GM18909 (cell line): ENCODE measurements around the gene CEP112.
"Not testable (repeated sequence)": the region's sequence is repeated elsewhere in the genome, so short reads cannot be mapped to it uniquely, and the experiment has no call there.

Experiments used
- ATAC-seq: cut with Tn5 transposase; IDR thresholded peaks from one replicate; pipeline ENCODE4 v1.9.1; 2021; ENCODE audit warnings: mild to moderate bottlenecking; ENCODE audit not compliant: unreplicated experiment, poor library complexity

CEP112 gene

DNA sequence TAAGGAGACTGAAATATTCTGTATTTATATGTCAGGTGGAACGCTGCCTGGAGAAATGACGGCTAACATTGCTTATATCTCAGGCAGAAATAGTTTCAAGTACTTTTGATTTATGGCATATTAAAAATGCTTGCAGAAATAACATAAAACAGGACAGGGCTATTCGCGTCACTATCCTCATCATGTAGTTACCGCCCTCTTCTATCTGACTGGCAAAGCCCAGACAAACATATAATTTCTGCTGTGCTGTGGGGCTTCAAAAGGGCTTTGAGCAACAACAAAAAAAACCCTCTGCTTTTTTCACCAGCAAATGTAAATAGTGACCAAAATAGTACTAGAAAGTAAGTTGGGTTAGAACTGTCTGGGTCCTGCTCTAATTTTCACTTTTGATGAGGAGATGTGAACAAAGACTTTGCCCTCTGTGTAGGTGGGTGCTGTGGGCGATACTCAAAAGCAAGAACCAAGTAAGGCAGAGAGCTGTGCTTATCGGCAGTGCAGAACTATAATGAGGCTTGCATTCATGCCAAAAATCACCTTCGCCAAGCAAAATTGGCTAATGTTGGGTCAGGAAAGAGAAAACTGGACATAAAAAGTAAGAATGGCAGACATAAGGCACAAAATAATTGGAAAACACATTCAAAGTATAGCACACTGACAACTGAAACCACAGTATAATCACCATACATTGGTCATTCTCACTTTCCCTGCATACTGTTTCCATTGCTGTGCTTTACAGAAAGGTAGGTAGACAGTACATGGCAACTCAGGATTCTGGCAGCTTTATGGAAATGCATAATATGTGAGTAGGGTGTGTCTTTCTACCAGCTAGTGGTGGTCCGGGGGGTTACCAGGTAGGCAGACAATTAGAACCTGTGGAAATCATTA is 479.3 kb downstream of the CEP112 start:
- ATAC-seq = no peak

- no peak for ATAC-seq
These were observed 480.2 kb downstream of the CEP112 start for GRCh38 chr17:65711671-65712276.

GRCh38 chr17:65707780-65708179 is 484.2 kb downstream of the CEP112 start:
- ATAC-seq = no peak

- ATAC-seq = no peak
These were observed 487.2 kb downstream of the CEP112 start for GRCh38 chr17:65704731-65705130.

- ATAC-seq = no peak
These were observed 488.0 kb downstream of the CEP112 start for GRCh38 chr17:65703891-65704290.

DNA sequence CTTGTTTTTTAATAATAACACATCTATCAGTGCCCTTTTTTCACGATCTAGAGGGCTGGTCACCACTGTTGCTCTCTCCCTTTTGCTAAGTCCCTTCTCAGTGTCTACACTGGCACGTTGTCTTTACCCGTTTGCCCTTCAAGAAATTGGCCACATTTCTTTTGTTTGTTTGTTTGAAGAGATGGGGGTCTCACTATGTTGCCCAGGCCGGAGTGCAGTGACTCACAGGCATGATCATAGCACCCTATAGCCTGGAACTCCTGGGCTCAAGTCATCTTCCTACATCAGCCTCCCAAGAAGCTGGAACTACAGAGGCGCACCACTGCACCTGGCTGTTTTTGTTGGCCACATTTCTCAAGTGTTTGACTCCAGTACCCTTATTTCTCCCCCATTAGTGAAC is 492.5 kb downstream of the CEP112 start:
- ATAC-seq = no peak

DNA sequence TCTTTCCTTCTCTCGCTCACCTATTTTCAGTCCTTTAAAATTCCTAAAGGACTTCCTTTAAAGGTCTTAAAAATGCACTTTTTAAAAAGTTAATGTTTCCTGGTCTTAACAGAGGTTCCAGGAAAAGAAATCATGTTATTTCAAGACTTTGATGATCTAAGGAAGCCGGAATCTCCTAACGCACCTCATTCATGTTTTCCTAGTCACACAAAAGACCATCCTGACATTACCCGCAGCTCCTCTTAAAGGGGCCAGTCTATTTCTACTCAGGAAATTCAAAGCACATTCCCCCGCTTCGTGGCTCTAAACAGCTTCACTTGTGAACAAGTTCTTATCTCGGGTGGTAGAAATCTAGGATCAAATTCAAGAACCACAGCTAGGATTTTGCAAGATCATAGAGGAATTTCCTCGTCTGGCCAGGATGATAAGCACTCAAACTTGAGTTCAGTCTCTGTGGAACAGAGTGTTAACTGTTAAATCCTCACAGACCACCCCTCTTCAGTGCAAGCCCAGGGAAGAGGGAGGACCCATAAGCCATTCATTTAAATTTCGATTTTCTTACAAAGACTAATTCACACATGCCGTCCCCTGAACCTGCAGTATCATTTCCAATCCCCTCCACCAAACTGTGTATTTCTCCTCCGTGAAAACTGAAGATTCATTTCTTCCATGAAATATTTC is 493.4 kb downstream of the CEP112 start:
- no peak for ATAC-seq

GRCh38 chr17:65697661-65698060 is 494.3 kb downstream of the CEP112 start:
- ATAC-seq = no peak

- ATAC-seq = no peak
These were observed 495.1 kb downstream of the CEP112 start for GRCh38 chr17:65696739-65697394.

DNA sequence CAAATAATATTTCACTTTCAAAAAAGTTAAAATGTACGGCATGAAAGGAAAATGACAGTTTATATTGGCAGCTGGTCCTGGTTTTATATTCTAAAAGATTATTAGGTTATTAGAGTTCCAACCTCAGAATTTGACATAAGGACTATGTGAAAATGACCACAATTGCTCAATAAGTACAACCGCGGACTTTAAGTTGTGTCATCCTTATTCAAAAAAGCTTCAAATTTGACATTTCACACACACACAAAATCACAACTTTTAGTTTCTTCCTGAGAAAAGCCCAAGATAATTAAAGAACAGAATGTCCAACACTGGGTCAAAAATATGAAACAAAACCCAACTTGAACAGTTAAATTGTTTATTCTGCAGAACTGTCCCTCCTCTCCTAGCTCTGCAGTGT is 497.3 kb downstream of the CEP112 start:
- ATAC-seq = no peak

- no peak for ATAC-seq
These were observed 501.2 kb downstream of the CEP112 start for GRCh38 chr17:65690626-65691310.

DNA sequence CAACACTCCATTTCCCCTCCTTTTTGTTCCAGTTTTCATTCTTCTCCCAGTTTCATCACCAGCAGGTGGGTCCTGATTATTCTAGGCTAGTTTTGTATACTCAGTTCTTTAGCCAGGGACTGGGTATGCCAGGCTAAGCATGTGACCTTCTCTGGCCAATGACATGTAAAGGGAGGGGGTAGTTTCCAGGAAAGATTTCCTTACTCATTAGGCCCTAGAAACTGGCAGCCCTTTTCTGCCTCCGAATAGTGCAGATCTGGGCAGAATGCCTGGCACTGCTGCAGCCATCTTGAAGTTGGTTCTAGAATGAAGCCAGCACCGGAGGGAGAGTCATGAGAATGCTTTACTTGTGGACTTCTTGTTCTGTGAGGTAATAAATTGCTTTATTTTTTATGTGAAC is 503.6 kb downstream of the CEP112 start:
- no peak for ATAC-seq

GRCh38 chr17:65685110-65685509 is 506.8 kb downstream of the CEP112 start:
- no peak for ATAC-seq

DNA sequence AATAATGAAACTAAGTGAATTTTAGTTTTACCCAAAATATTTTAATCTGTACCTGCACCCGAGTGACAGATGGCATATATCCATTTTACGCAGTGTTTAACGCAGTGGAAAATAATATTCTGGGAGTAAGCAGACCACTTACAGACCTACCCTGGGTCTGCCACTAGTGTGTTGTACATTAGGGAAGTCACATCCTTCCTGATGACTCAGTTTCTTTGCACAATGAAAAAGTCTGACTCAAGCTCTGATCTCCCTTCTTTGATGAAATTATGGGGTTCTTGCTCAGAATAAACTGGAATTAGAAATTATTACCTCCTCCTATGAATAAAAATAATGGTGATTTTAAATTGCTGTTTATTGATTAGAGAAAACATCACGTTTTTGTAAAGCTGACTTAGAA is 507.3 kb downstream of the CEP112 start:
- no peak for ATAC-seq

GRCh38 chr17:65683428-65683827 is 508.5 kb downstream of the CEP112 start:
- no peak for ATAC-seq

- not testable (repeated sequence) for ATAC-seq
These were observed 510.2 kb downstream of the CEP112 start for GRCh38 chr17:65681763-65682162.

DNA sequence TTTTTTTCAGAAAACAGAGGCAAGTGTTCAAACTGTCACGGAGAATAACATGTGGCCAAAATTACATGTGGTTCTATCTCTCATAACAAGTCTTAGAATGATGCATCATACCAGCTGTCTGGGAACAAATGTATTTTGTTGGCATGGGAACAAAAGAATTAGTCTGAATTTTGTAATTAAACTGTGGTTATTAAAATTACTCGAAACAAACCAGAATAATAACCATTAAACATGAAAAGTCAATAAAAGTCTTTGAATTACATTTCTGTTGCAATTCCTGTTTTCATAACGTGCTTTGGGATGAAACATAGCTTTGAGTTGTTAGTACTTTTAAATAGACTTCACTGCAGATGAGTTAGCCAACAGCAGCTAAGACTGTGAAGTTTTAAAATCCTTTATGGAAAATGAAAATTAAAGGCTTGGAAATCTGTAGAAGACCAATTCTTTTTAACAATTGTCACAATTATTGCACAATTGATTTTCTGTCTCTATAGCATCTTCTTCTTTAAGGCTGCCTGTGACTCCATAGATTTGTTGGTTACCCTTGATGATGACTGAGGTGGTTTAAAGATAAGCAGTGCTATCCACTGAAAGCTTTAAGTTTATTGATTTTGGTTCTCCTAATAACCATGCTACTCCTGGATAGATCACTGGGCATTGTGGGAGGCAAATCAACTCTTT is 512.6 kb downstream of the CEP112 start:
- no peak for ATAC-seq

DNA sequence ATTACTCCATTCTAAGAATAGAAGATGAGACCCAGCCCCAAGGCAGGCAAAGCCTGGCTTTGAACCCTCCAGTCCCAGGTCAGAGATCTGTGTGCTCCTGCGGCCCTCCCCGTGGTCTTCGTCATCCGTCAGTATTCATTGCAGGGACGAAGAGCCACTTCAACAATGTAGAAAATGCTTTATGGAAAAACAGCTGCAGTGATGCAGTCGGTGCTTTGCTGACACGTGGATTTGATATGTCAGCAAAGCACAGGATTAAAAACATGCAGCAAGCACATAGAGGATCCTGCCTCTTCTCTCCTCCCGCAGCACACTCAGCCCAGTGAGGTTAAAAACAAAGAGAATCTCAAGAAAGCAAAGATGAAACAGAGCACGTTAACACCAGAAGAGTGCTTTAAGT is 513.4 kb downstream of the CEP112 start:
- ATAC-seq = no peak

DNA sequence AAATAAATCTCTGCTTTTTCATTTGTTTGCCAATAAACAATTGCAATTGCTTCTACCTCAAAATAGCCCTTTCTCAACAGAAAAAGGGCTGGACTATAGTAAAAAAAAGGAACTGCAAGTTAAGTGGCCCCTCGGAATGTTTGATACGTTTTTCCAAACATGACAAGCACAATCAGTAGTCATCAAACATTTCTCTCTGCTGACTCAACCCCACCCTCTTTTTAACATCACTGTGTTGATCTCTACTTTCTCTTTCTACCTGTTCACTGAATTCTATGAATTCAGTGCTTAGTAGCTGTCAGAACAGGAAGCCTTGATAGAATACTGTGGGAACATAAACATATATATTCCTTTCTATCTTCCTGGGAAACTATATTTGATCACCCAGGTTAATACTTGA is 514.0 kb downstream of the CEP112 start:
- no peak for ATAC-seq
